Endothelial cell of umbilical vein (primary cell): ENCODE results near the gene CTSD. TPM values are rescaled to one million over a fixed set of nuclear protein-coding genes. Genes with fewer than 3 reads are reported as not detected.

ENCODE experiments used
- BruUV-seq: library from RNA; stranded (reverse); fragments of 400-500 nt; replicated peaks from 2 replicates; lab custom pipeline; 2021; lab: Mats Ljungman, UMichigan
- CTCF ChIA-PET: fragments of 300-600, 350-600 bp; sonication (Branson Sonifier 250); formaldehyde crosslinking; loops from one replicate; lab custom pipeline; 2021; ENCODE audit warnings: antibody characterized with exemption, inconsistent platforms; lab: Charles Lee
- POLR2A ChIA-PET: fragments of 300-600, 350-600 bp; sonication (Branson Sonifier 250); formaldehyde crosslinking; loops from one replicate; lab custom pipeline; 2021; ENCODE audit warnings: antibody characterized with exemption, inconsistent platforms; lab: Charles Lee
- DNase-seq: peaks from one replicate; pipeline ENCODE4 v3.0.0-alpha.2; 2011; ENCODE audit warnings: low read depth, low spot score
- FAIRE-seq: peaks from 2 replicates; lab custom pipeline; 2011; peaks lifted over from hg19 to GRCh38; lab: Jason Lieb, UNC
- H2AFZ ChIP-seq: 2 replicates; pipeline ENCODE4 v1.6.0; 2012; ENCODE audit warnings: low read depth, low read length, control low read depth, inconsistent platforms
- H3K27ac ChIP-seq: 2 replicates; pipeline ENCODE4 v1.5.1; 2011; ENCODE audit warnings: low read depth, mild to moderate bottlenecking, control low read depth, low read length, moderate library complexity; ENCODE audit not compliant: insufficient read depth
- H3K27me3 ChIP-seq, 2 experiments: 2 replicates each; pipeline versions ENCODE4 v1.6.0 to v1.6.1; 2011; ENCODE audit warnings: low read length in 2 of 2, mixed read lengths in 1 of 2; ENCODE audit not compliant: control insufficient read depth in 2 of 2, insufficient read depth in 2 of 2
- H3K36me3 ChIP-seq, 2 experiments: 2 replicates in 1 of 2; 3 replicates in 1 of 2; pipeline ENCODE4 v1.5.1; 2011; ENCODE audit warnings: low read length in 2 of 2, mild to moderate bottlenecking in 1 of 2, moderate library complexity in 1 of 2; ENCODE audit not compliant: control insufficient read depth in 2 of 2, insufficient read depth in 2 of 2; ENCODE audit errors: extremely low read depth in 1 of 2
- H3K4me1 ChIP-seq: 3 replicates; pipeline ENCODE4 v1.5.1; 2011; ENCODE audit warnings: mild to moderate bottlenecking, low read length; ENCODE audit not compliant: control insufficient read depth, insufficient read depth; ENCODE audit errors: extremely low read depth
- H3K4me2 ChIP-seq: 2 replicates; pipeline ENCODE4 v1.6.1; 2011; ENCODE audit warnings: low read length, control low read depth, mixed read lengths; ENCODE audit not compliant: insufficient read depth
- H3K4me3 ChIP-seq, 3 experiments: fragments of 200-600 bp in 1 of 3; sonication (generic), shearing (Covaris generic) in 1 of 3; replicated peaks in 1 of 3; 2 replicates each; pipeline ENCODE4 v1.5.1; 2011 to 2016; ENCODE audit warnings: control low read depth in 3 of 3, low read length in 3 of 3, mild to moderate bottlenecking in 2 of 3, inconsistent platforms in 1 of 3, low read depth in 1 of 3, moderate library complexity in 1 of 3; ENCODE audit not compliant: insufficient read depth in 1 of 3
- H3K79me2 ChIP-seq: 2 replicates; pipeline ENCODE4 v1.6.0; 2012; ENCODE audit warnings: low read length, inconsistent platforms; ENCODE audit not compliant: control insufficient read depth, insufficient read depth
- H3K9ac ChIP-seq: replicated peaks from 2 replicates; pipeline ENCODE3; 2011; ENCODE audit warnings: low read length, control low read depth; ENCODE audit not compliant: insufficient read depth; ENCODE audit errors: extremely low read depth
- H3K9me1 ChIP-seq: replicated peaks from 3 replicates; pipeline ENCODE4 v1.6.0; 2011; ENCODE audit warnings: mild to moderate bottlenecking, low read length; ENCODE audit not compliant: control insufficient read depth, insufficient read depth; ENCODE audit errors: extremely low read depth
- H3K9me3 ChIP-seq: replicated peaks from 2 replicates; pipeline ENCODE4 v1.5.1; 2012; ENCODE audit warnings: low read length, inconsistent platforms; ENCODE audit not compliant: control insufficient read depth, insufficient read depth
- H4K20me1 ChIP-seq: replicated peaks from 2 replicates; pipeline ENCODE3; 2011; ENCODE audit warnings: mild to moderate bottlenecking, low read length; ENCODE audit not compliant: control insufficient read depth, insufficient read depth; ENCODE audit errors: extremely low read depth
- FOS ChIP-seq: IDR thresholded peaks from 2 replicates; pipeline ENCODE4 v1.6.1; 2011; ENCODE audit warnings: mild to moderate bottlenecking, low read length, moderate library complexity, borderline replicate concordance; ENCODE audit not compliant: insufficient read depth
- GATA2 ChIP-seq: IDR thresholded peaks from 2 replicates; pipeline ENCODE4 v1.7.0; 2011; ENCODE audit warnings: low read depth, mild to moderate bottlenecking, moderate library complexity, mixed read lengths, low read length; ENCODE audit not compliant: insufficient read length, insufficient read depth
- JUN ChIP-seq: IDR thresholded peaks from 2 replicates; pipeline ENCODE4 v1.6.1; 2011; ENCODE audit warnings: borderline replicate concordance, low read depth; ENCODE audit not compliant: insufficient read length, insufficient read depth
- MAX ChIP-seq: IDR thresholded peaks from 2 replicates; pipeline ENCODE4 v1.6.1; 2011; ENCODE audit not compliant: insufficient read depth, insufficient read length
- MYC ChIP-seq: IDR thresholded peaks from one replicate; pipeline ENCODE4 v1.6.1; 2011; ENCODE audit warnings: mild to moderate bottlenecking, low read depth, low read length
- POLR2A ChIP-seq: IDR thresholded peaks from 2 replicates; pipeline ENCODE4 v1.6.1; 2012; ENCODE audit warnings: low read depth, mild to moderate bottlenecking, control low read depth, low read length
- POLR2AphosphoS5 ChIP-seq: IDR thresholded peaks from 2 replicates; pipeline ENCODE4 v1.6.1; 2012; ENCODE audit warnings: low read depth, mild to moderate bottlenecking, control low read depth, low read length, moderate library complexity; ENCODE audit not compliant: insufficient read depth
- dilution Hi-C: fragments of 300-500 bp; cut with MboI; formaldehyde crosslinking; loops from one replicate; pipeline ENCODE4 v1.15.0; 2019; ENCODE audit warnings: low sequenced_read_pairs; ENCODE audit not compliant: extremely low pct_ligation_motif_present
- intact Hi-C: fragments of 100-400 bp; cut with micrococcal nuclease; formaldehyde crosslinking; loops from one replicate; pipeline ENCODE4 v1.10.0; 2022
- polyA plus RNA-seq, 4 experiments: library from polyadenylated mRNA; depleted of rRNA in 3 of 4; stranded (reverse) in 3 of 4; unstranded in 1 of 4; fragments of >200 nt; gene quantifications; 2 replicates each; pipeline versions ENCODE4 v1.2.1 to v1.2.3, GENCODE V29; 2011 to 2012; ENCODE audit warnings: missing spikeins in 1 of 4
- total RNA-seq: library from RNA; stranded (reverse); gene quantifications from 2 replicates; pipeline ENCODE4 v1.2.3, GENCODE V29; 2021
- TF ChIP-seq, protein P1 (sequence below), 2 donors: IDR thresholded peaks; 1 replicate in 1 of 2; 2 replicates in 1 of 2; pipeline ENCODE4 v1.5.1; 2011; ENCODE audit warnings: low read length in 2 of 2, mild to moderate bottlenecking in 2 of 2, moderate library complexity in 2 of 2, control low read depth in 1 of 2, inconsistent platforms in 1 of 2, low read depth in 1 of 2; ENCODE audit not compliant: insufficient read depth in 1 of 2; ENCODE audit errors: extremely low read depth in 1 of 2

The CTSD gene
- total and polyA plus RNA-seq, 2 donors (not counting 3 experiments of a cell fraction or from before 2014, with no cell fraction given): 215 to 248 TPM

DNA sequence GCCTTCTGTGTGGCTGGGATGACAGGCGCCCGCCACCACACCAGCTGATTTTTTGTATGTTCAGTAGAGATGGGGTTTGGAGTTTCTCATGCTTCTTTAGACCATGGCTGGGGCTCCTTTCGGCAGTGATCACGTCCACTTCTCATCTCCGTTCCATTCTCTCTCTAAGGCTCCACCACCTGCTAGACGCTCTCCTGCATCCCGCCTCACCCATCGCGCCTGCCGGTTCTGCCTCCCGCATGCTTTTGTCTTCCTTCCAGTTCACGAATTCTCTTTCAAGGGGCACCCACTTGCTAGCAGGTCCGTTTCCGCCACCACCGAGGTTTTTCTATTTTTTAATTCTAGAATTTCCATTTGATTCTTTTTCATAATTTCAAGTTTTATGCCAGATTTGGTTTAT lies 49.1 kb upstream of the CTSD start:
- no TSS peak for BruUV-seq
- H3K4me1 ChIP-seq: no peaks in the 10 kb centered on the region
- FAIRE-seq (no peak), DNase-seq (no peak)
- H3K9ac ChIP-seq: no peak overlapping the region
- H3K79me2 ChIP-seq: no peaks in the 10 kb centered on the region
- H3K27ac ChIP-seq: no peak overlapping the region
- H3K36me3 ChIP-seq: no peaks in the 10 kb centered on the region
- ChIA-PET CTCF (interaction anchor here (1.8 kb wide), 1 partner anchor 119 kb away, joined by 4 read pairs; no protein-coding TSS in a partner anchor), POLR2A (no interaction called here)
- H3K9me3 ChIP-seq: no peaks in the 10 kb centered on the region
- no peak overlapping the region for H2AFZ ChIP-seq
- no peak overlapping the region for H3K4me3 ChIP-seq
- H4K20me1 ChIP-seq: no peaks in the 10 kb centered on the region
- no peaks in the 10 kb centered on the region for H3K9me1 ChIP-seq
- TF ChIP-seq, protein P1, sequence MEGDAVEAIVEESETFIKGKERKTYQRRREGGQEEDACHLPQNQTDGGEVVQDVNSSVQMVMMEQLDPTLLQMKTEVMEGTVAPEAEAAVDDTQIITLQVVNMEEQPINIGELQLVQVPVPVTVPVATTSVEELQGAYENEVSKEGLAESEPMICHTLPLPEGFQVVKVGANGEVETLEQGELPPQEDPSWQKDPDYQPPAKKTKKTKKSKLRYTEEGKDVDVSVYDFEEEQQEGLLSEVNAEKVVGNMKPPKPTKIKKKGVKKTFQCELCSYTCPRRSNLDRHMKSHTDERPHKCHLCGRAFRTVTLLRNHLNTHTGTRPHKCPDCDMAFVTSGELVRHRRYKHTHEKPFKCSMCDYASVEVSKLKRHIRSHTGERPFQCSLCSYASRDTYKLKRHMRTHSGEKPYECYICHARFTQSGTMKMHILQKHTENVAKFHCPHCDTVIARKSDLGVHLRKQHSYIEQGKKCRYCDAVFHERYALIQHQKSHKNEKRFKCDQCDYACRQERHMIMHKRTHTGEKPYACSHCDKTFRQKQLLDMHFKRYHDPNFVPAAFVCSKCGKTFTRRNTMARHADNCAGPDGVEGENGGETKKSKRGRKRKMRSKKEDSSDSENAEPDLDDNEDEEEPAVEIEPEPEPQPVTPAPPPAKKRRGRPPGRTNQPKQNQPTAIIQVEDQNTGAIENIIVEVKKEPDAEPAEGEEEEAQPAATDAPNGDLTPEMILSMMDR (IDR thresholded peaks at IDR 0.05; ENCODE audit: extremely low read depth in 1 of 2, insufficient read depth in 1 of 2, low read depth in 1 of 2, low read length in 2 of 2): no peak
- no peak for TF ChIP-seq JUN
- no peak for TF ChIP-seq FOS
- TF ChIP-seq POLR2A: no peak
- no peak for TF ChIP-seq MYC
- no peak for TF ChIP-seq MAX
- TF ChIP-seq POLR2AphosphoS5: no peak
- no peak for TF ChIP-seq GATA2
- peaks cover 0 to 3% of the 10 kb centered on the region in 2 experiments for H3K27me3 ChIP-seq
- dilution Hi-C loops (no loop called here), intact Hi-C loops (no loop called here)
- H3K4me2 ChIP-seq: no peak overlapping the region
